HG03457 (cell line): ENCODE measurements around the gene APBA1.

Experiments used
- ATAC-seq: cut with Tn5 transposase; IDR thresholded peaks from one replicate; pipeline ENCODE4 v1.9.1; 2021; ENCODE audit warnings: moderate number of reproducible peaks; ENCODE audit not compliant: unreplicated experiment

The APBA1 gene

DNA sequence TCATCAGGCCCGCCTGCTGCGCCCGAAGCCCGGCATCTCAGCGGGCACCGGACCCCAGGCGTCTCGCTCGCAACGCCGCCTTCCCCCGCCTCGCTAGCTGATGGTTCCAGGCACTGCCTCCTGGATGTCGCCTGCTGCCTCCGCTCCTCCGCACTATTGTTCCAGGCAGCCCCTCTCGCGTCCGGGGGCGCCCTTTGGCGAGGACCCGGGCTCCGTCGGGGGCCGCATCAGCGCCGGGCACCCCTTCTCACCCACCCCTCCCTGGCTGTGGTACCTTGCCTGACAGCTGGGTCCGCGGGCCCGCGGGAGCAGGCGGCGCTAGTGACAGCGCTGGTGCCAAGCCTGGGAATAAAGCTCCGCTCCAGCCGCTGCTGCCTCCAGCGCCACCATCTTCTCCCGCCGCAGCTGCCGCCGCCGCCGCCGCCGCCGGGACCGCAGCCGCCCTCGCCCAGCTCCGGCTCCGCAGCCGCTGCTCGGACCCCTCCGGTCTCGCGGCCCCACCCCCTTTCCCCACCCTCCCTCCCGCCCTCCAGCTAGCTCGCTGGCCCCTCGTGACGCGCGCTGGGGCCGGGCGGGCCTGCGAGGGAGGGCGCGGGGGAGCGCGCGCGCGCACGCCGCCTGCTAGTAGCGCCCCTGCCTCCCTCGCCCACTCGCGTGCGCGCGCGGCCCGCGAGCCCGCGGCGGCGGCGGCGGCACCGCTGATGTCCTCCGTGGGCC is at the start of gene APBA1:
TSS of gene APBA1 (minus strand) at position 493 of the 717 bp plus-strand sequence.
- no peak for ATAC-seq

DNA sequence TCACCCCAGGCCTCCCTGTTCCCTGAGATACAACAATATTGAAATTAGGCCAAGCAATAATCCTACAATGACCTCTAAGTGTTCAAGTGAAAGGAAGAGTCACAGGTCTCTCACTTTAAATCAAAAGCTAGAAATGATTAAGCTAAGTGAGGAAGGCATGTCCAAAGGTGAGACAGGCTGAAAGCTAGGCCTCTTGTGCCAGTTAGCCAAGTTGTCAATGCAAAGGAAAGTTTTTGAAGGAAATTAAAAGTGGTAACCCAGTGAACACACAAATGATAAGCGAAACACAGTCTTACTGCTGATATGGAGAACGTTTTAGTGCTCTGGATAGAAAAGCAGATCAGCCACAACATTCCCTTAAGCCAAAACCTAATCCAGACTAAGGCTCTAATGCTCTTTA is 47.8 kb upstream of the APBA1 start:
- ATAC-seq: no peak

DNA sequence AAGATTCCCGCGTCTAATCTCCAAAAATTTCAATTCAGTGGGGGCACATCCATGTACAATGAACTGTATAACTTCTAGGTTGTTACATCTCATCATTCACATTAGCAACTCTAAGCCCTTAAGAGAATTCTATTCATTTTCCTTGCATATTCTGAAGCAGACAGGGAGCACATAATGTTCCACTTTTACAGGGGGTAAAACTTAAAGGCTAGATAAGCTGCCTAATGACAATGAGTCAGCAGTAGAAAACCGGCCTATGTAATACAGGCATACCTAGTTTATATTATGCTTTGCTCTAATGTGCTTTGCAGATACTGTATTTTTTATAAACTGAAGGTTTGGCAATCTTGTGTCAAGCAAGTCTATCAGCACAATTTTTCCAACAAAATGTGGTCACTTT is 47.2 kb upstream of the APBA1 start:
- ATAC-seq: no peak

DNA sequence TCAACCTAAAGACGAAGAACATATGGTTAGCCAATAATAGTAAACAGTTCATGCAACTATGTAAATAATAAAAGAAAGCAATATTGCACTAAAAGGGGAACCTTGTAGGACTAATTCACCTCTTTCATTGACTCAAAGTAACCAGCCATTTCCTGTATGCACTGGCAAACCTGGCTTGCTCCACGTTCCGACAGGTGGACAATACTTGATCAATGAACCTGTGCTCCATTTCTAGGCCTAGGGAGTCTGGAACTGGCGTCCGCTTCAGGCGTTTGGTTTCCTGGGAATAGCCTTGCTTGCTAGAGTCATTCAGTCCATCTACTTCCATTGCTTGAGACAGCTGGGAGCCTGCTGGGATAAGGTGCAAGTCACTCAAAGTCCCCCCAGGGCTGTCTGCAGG is 46.0 kb upstream of the APBA1 start:
- ATAC-seq: no peak

DNA sequence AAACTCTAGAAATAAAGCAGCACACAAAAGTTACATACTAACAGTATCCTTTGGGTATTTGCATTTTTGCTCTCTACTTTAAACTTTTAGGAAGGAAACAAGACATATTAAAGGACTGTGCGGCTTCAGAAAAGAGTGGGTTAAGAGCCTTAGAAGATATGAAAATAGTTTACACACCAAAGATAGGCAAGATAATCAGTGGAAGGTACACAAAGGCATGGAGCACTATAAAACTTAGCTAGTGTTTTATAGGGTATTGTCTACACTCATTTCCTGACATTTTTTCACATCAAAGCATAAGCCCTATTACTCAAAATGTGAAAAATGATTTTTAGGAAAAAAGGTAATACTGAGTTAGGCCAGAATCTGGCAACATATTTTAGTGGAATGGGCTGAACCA is 43.7 kb upstream of the APBA1 start:
- no peak for ATAC-seq

DNA sequence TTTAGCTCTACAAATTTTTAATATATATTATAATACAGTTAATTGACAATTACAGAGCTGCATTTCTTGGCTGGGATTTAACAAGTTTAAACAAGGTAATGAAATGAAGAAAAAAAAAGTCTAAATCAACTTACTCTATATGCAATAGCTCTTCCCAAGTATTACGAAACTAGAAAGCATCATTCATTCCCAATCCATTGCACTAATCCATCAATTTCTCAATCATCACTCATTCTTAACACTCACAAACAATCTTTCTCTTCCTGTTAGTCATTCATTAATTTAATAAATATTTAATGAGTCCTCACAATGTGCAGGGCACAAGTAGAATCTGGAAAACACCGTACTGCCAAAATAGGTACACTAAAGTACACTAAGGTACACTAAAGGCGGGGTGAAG is 42.9 kb upstream of the APBA1 start:
- ATAC-seq: no peak

DNA sequence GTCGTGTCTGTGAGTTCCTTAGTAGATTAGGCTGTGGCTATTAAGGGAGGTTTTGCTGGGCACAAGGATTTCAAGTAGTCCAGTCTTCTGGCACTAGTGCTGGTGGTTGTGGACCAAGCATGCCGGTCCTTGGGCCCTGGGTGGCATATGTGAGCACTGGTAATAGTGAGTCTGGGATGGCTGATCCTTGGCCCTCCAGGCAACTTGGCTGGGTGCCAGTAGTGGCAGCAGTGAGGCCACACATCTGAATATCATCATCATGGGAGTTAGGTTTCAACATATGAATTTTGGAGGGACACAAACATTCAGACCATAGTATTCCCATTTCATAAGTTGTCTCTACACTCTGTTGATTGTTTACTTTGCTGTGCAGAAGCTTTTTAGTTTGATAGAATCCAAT is 25.3 kb upstream of the APBA1 start:
- no peak for ATAC-seq

DNA sequence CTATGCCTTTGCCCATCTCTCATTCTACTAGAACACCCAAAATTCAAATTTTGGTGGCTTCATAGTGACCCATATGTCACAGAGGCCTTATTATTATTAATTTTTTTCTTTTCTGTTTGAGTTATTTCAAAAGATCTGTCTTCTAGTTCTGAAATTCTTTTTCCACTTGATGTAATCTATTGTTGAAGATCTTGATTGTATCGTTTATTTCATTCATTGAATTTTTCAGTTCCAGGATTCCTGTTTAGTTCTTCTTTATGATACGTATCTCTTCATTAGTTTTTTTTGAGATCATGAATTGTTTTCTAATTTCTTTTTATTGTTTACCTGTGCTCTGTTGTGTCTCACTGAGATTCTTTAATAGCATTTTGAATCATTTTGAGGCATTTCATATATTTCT is 24.6 kb upstream of the APBA1 start:
- no peak for ATAC-seq

DNA sequence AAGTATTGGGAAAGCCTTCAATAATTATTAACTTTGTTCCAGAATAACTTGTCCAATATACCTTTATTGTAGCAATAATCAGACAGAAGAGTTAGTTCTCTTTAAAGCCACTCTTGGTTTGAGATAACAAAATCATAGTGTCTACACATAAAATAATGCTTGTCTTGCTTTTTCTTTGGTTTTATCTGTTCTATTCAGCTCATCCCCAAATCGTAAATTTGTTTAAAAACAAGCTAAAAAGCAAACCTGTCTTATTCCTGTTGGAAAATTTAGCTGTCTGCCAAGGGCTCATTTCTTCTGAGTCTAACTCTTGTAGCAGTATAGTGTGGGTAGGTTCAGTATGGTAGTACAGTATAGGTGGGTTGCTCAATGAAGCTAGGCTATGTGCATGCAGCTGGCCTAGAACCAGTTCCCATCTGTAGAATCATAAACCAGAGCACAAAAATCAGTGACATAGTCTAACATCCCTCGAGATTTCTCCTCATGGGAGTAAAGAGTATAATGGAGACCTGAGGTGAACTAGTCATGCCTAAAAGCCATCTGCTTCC is 17.9 kb upstream of the APBA1 start:
- no peak for ATAC-seq

DNA sequence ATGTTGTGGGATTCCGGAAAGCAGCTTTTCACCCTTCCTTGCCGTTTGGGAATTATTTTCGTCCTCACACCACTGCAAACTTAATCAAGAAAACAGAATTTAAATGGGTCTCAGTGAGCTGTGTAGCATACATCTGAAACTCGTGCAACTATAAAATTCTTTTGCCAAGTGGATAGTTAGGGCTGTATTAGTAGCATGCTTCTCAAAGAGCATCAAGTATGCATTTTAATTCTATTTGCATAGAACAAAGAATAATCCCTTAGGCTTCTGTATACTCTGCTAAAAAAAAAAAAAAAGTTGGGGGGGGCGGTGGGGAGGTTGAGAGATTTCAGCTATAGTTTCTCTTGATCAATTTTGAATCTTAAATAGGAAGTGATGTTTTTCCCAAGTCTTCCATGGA is 11.8 kb upstream of the APBA1 start:
- no peak for ATAC-seq

DNA sequence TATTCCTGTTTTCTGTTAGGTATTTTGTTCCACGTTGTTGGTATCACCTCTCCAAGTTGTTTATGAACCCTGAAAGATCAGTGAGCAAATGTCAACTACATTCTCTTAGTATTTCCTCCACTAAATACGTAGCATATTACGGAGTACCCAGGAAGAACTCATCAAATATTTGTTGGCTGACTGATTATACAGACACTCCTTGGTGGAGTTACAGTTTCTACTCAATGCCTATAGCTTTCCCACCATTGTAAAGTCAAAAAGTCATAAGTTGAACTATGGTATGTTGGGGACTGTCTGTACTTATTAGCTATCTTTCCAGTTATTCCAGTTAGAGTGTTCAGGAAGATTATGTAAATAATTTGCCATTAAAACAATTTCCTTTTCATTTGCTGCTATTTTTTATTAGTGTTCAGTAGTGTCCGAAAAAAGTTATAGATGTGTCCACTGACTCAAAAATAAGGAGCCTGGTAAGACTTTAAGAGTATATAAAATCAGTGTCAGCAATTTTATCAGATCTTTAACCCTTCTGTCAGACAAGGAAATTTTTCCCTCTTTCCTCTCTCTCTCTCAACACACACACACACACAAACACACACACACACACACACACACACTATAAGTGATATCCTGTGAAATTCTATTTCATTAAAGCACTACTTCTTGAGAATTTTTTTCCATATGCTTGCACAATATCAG is 6.8 kb upstream of the APBA1 start:
- no peak for ATAC-seq

DNA sequence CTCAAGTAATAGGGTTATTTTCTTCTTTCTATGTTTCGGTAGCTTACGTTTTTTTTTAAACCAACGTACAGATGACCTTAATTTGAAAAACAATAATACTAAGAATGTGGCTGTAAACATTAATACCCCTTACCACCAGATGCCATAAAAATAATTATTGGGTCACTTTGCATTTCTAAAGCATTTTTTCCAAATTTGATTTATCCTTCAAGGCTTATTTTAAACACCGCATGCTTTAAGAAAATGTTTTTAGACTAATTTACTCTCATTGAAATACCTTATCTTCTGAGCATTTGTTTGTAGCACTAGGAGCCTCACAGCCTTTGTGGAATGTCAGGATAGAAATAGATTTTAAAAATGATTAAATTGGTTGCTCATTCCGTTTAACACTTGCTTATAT is 5.8 kb upstream of the APBA1 start:
- ATAC-seq: no peak

DNA sequence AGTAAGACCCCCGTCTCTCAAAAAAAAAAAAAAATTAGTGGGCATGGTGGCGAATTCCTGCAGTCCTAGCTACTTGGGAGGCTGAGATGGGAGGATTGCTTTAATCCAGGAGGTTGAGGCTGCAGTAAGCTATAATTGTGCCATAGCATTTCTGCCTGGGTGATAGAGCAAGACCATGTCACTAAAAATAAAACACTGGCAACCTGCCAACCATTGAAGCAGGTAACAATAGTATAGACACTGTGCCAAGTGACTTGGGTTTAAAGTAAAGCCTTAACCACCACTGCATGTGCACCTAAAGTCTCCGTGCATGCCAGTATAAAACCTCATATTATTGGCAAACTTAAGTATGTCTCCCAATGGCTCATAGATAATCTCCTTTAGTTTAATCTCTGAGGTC is 3.4 kb upstream of the APBA1 start:
- no peak for ATAC-seq

DNA sequence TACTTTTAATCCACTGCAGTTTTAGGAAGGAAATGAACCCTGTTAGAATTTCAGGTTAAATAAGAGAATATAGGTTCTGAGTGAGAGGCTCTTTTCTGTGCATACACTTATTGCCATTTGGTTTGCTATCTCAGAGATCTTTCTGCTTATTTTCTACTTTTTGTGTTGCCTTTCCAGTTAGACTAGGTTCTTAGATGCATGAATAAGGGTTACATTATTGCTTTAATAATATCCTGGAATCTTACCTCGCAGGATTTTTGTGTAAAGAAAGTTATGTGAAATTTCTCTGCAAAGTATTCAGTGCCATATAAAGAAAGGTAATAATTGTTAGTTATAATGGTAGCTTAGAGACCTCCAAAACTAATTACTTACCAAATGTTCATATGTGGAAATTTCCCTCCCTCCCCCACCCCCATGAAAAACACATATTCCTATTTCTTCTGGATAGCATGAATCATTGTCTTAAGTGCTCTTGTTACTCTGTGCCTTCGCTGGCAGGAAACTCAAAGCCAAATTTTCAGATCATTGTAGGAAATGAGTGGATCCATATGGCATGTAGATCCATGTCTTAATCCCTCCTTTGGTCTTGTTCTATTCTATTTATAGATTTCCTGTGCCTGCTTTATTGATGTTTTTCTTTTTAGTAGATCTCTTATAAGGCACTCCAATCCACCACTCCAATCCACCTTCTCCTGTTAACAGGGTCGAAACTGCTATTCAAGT is 2.7 kb upstream of the APBA1 start:
- no peak for ATAC-seq

DNA sequence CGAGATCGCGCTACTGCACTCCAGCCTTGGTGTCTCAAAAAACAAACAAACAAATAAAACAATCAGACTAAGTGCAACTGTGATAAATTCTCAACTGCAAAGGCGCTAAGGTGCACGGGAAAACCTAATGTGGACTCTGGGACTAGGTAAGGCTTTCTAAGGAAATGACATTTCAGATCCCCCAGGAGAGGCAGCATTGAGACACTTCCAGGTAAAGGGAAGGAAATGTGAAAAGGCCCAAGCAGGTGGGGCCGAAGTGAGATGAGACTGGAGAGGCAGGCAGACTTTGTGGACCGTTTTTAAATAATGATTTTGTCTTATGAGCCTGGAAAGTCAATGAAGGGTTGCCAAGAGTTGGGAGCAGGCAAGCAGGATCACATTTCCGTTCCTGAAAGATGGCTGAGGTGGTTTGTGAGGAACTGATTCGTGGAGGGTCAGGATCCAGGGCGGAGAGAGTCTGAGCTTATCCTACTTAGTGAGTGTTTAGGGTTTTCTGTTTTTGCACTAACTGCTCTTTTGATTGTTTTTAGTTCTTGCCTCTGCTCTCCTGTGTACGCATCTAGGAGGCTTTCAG is 2.0 kb upstream of the APBA1 start:
- no peak for ATAC-seq

DNA sequence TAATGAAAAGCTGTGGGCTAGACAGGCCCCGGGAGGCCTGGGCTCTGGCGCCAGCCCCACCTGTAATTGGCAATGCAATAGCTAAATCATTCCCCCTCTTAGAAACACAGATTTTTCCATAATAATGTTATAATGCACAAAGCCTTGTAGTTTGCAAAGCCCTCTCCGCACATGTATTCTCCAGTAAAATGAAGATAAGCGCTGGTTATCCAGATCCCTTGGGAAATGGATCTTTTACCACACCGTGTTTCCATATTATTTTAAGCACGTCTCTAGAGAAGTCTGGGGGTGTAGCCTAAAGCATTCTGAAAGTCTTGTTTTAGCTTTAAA is 1.1 kb upstream of the APBA1 start:
- ATAC-seq: no peak

DNA sequence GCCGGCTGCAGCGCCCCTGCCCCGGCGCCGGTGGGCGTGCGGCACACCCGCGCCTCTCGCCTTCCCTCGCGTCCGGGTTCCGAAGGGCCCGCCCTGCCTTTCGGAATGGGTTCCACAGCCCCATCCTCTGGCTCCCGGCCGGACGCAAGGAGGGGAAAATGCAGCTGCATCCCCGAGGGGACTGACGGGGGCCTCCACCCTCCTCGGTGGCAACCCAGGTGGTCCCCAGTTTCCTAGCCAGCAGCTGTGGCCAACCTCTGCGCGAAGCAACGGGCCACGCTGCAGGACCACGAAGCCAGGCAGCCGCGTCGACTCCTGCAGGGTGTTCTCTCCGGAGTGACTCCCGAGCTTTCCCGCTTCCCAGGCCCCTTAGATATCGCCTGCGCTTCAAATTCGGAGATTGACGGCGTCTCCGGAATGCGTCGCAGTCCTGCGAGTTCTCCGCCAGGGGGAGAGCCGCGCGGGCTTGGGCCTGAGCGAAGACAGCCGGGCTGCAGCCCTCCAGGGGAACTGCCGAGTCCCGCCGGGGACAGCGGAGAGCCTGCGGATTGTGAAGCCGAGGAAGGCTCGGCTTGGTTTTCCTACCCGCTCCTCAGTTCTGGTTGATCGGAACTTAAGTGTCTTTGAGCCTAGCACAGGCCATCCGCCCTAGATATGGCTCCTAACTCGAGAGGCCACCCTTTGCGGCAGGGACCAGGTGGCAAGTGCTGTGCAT is 582 bp upstream of the APBA1 start:
- ATAC-seq: peak; percentile 92

DNA sequence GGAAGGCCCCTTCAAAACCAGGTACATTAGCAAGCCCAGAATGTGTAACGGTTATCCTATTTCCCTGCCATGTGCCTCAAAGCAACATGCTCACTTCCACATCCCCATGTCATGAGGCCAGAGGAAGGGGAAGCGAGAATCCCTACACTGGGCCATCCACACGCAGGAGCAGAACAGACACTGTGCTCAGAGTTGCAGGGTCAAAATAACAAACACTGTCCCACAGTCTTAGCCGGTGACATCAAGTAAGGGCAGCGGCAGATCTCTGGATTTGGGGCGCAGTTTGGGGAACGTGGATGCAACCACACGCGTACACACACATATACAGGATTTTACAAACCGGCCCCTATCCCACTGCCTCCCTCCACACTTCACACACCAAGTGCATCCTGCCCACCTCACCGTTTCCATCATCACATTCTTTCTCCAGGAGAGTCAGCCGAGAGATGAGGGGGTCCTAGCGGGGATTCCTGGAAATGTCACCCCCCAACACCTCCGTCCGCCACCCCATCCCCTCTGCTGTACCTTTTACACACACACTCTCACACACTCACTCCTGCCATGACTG is 776 bp downstream of the APBA1 start:
- no peak for ATAC-seq

DNA sequence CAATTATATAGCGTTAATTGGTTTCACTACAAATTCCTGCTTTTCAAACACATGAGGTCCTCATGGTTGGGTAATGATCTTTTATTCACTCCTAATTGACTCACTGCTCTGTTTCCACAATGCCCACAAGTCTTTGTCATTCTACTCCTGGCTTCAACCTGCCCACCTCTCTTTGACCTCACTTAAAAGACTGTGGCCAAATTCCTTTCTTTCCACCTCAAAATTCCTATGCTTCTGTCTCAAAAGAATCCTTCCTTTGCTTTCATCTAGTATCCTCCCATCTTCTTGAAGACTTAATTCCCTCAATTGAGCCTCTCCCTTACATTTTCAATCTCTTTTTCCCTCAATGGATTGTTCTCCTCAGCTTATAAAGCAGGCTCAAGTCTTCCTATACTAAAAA is 4.9 kb downstream of the APBA1 start:
- ATAC-seq: no peak

DNA sequence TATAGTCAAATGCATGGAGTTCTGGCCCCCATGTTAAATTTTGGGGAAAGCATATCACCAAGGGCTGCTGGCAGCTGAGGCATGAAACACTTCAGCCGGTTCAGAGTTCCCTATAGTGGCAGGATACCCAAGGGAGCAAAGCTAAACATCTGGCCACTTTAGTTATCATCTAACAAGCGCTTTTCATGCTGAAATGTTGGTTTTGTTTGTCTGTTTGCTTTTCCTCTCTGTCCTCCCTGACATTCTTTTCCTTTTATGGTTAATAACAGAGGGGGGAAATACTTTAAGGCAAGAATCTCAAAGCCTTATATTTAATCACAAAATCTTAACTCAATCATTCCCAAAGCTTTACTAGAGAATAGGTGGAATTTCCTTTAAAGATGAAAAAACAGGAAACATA is 11.9 kb downstream of the APBA1 start:
- no peak for ATAC-seq
